T-cell (primary cell): ENCODE results near the gene FOXP1. TPM values are rescaled to one million over a fixed set of nuclear protein-coding genes. Genes with fewer than 3 reads are reported as not detected.

Experiments
- ATAC-seq, 4 experiments: fragments of 200-7000 bp in 3 of 4; fragments of 150-1000 bp in 1 of 4; cut with Tn5 transposase; replicated peaks in 1 of 4; 1 replicate in 3 of 4; 2 replicates in 1 of 4; pipeline ENCODE4 v1.10.0; 2021; ENCODE audit warnings: moderate library complexity in 3 of 4, mild to moderate bottlenecking in 2 of 4, moderate number of reproducible peaks in 1 of 4
- CTCF ChIA-PET, 2 donors: fragments of 300-600 bp; sonication (Branson Sonifier 250); formaldehyde crosslinking; loops; one replicate each; lab custom pipeline; 2022; ENCODE audit warnings: antibody characterized with exemption in 2 of 2; lab: Charles Lee
- POLR2A ChIA-PET, 2 donors: fragments of 300-600 bp; sonication (Branson Sonifier 250); formaldehyde crosslinking; loops; one replicate each; lab custom pipeline; 2022; ENCODE audit warnings: antibody characterized with exemption in 2 of 2; lab: Charles Lee
- DNase-seq, 35 experiments: peaks; one replicate each; pipeline versions ENCODE4 v3.0.0 to v3.0.0-alpha.2; 2013 to 2023
- H3K27ac ChIP-seq: one replicate; pipeline ENCODE4 v1.5.1; 2013; ENCODE audit warnings: low read length
- H3K27me3 ChIP-seq, 2 experiments: replicated peaks in 1 of 2; 1 replicate in 1 of 2; 2 replicates in 1 of 2; pipeline versions ENCODE4 v1.6.1 to v1.7.0; 2013; ENCODE audit warnings: low read length in 1 of 2, mixed read lengths in 1 of 2; ENCODE audit not compliant: control insufficient read depth in 2 of 2, insufficient read depth in 2 of 2; ENCODE audit errors: extremely low read depth in 1 of 2
- H3K36me3 ChIP-seq, 2 donors: 1 replicate in 1 of 2; 2 replicates in 1 of 2; pipeline versions ENCODE4 v1.6.1 to v1.7.0; 2013; ENCODE audit warnings: low read length in 1 of 2; ENCODE audit not compliant: control insufficient read depth in 2 of 2, insufficient read depth in 1 of 2; ENCODE audit errors: extremely low read depth in 1 of 2
- H3K4me1 ChIP-seq, 2 experiments: 1 replicate in 1 of 2; 2 replicates in 1 of 2; pipeline versions ENCODE4 v1.6.1 to v1.7.0; 2013; ENCODE audit warnings: low read length in 2 of 2, mixed read lengths in 1 of 2; ENCODE audit not compliant: insufficient read depth in 2 of 2, control insufficient read depth in 1 of 2; ENCODE audit errors: extremely low read depth in 1 of 2
- H3K4me3 ChIP-seq, 2 donors: 1 replicate in 1 of 2; 2 replicates in 1 of 2; pipeline versions ENCODE4 v1.5.1 to v1.7.0; 2013; ENCODE audit warnings: mild to moderate bottlenecking in 2 of 2, low read length in 1 of 2, moderate library complexity in 1 of 2; ENCODE audit not compliant: control insufficient read depth in 1 of 2; ENCODE audit errors: extremely low read depth in 1 of 2
- H3K9me3 ChIP-seq: 2 replicates; pipeline ENCODE4 v1.7.0; 2013
- H3K27ac Mint-ChIP-seq, 2 donors: one replicate each; pipeline ENCODE4 v1.8.0; 2020 to 2021; ENCODE audit warnings: mild to moderate bottlenecking in 2 of 2, mixed read lengths in 2 of 2
- H3K27me3 Mint-ChIP-seq, 2 donors: one replicate each; pipeline ENCODE4 v1.8.0; 2021 to 2022; ENCODE audit warnings: mixed read lengths in 2 of 2
- H3K36me3 Mint-ChIP-seq: one replicate; pipeline ENCODE4 v1.8.0; 2021; ENCODE audit warnings: mixed read lengths
- H3K4me1 Mint-ChIP-seq, 3 donors: one replicate each; pipeline ENCODE4 v1.8.0; 2020 to 2022; ENCODE audit warnings: mixed read lengths in 3 of 3, mild to moderate bottlenecking in 1 of 3
- H3K4me3 Mint-ChIP-seq, 3 donors: one replicate each; pipeline ENCODE4 v1.8.0; 2020 to 2022; ENCODE audit warnings: mild to moderate bottlenecking in 3 of 3, mixed read lengths in 3 of 3, moderate library complexity in 3 of 3
- H3K9me3 Mint-ChIP-seq, 3 donors: one replicate each; pipeline ENCODE4 v1.8.0; 2020 to 2022; ENCODE audit warnings: mixed read lengths in 3 of 3
- WGBS: methylation state at CpG from one replicate; pipeline ENCODE4 v1.1.5; 2013; ENCODE audit warnings: missing lambda C conversion rate; ENCODE audit not compliant: insufficient coverage; 5-methylcytosine and 5-hydroxymethylcytosine counted together
- total RNA-seq, 35 experiments: library from RNA in 6 of 35; stranded (reverse) in 6 of 35; fragments of 120-200 nt in 1 of 35; gene quantifications; one replicate each; pipeline versions ENCODE4 v1.2.1 to v1.2.4 and lab custom pipeline; 2013 to 2026

The FOXP1 gene
- total RNA-seq, 5 donors from 2014 or later (not counting 1 experiment from before 2014, with no cell fraction given) = 258 to 586 (median 290) TPM

GRCh38 chr3:71502066-71502625, 81.4 kb downstream of the FOXP1 start:
- Histone ChIP-seq H3K36me3 (no peaks in the 10 kb centered on the region), H3K27me3 (no peaks in the 10 kb centered on the region), H3K4me3 (no peak overlapping the region), H3K4me1 (peaks cover 11 to 25% of the 10 kb centered on the region in 2 experiments), H3K27ac (peak overlapping the region; percentile 34), H3K9me3 (no peaks in the 10 kb centered on the region)
- no peak for ATAC-seq
- Mint-ChIP-seq H3K36me3 (peaks cover 21% of the 10 kb centered on the region), H3K4me3 (no peak overlapping the region), H3K27ac (peak overlapping the region; percentile 83 to 90), H3K27me3 (no peaks in the 10 kb centered on the region), H3K4me1 (peaks cover 68 to 76% (median 75%) of the 10 kb centered on the region in 3 donors), H3K9me3 (peaks cover 0 to 5% (median 4%) of the 10 kb centered on the region in 3 donors)
- no peak for DNase-seq
- 100% methylated on average over 3 of the region's 5 CpGs for WGBS
- CTCF ChIA-PET = interaction anchor here in 1 of 2 donors (0.9 kb wide), 1 partner anchor 13 kb away, joined by 6 read pairs; no protein-coding TSS in a partner anchor
- POLR2A ChIA-PET = interaction anchor here (0.6 to 0.7 kb wide), 2 partner anchors 14 to 100 kb away, joined by 4 to 8 read pairs; no protein-coding TSS in a partner anchor

GRCh38 chr3:71500696-71501095, 82.8 kb downstream of the FOXP1 start:
- ChIA-PET POLR2A (no interaction called here), CTCF (no interaction called here)
- no peak for DNase-seq
- WGBS = 88% methylated on average over 3 of the region's 6 CpGs
- no peak overlapping the region for H3K27ac ChIP-seq
- Mint-ChIP-seq H3K27ac (peak overlapping the region; percentile 84 to 88), H3K4me1 (peaks cover 70 to 85% (median 84%) of the 10 kb centered on the region in 3 donors), H3K4me3 (no peak overlapping the region), H3K27me3 (no peaks in the 10 kb centered on the region), H3K9me3 (peaks cover 0 to 5% (median 4%) of the 10 kb centered on the region in 3 donors), H3K36me3 (peaks cover 19% of the 10 kb centered on the region)
- H3K36me3 ChIP-seq = no peaks in the 10 kb centered on the region
- ATAC-seq = no peak
- H3K4me1 ChIP-seq = peaks cover 25 to 35% of the 10 kb centered on the region in 2 experiments
- no peaks in the 10 kb centered on the region for H3K9me3 ChIP-seq
- no peak overlapping the region for H3K4me3 ChIP-seq
- H3K27me3 ChIP-seq = no peaks in the 10 kb centered on the region

- Mint-ChIP-seq H3K27ac (peak overlapping the region; percentile 81 to 98), H3K4me3 (peak overlapping the region in 1 of 3 donors; percentile 69), H3K9me3 (peaks cover 0 to 5% (median 4%) of the 10 kb centered on the region in 3 donors), H3K4me1 (peaks cover 81 to 91% (median 90%) of the 10 kb centered on the region in 3 donors), H3K36me3 (peaks cover 17% of the 10 kb centered on the region), H3K27me3 (no peaks in the 10 kb centered on the region)
- WGBS = 80% methylated on average over 1 of the region's 6 CpGs
- no peak for ATAC-seq
- Histone ChIP-seq H3K4me1 (peaks cover 31 to 46% of the 10 kb centered on the region in 2 experiments), H3K27ac (no peak overlapping the region), H3K27me3 (no peaks in the 10 kb centered on the region), H3K4me3 (no peak overlapping the region), H3K9me3 (no peaks in the 10 kb centered on the region), H3K36me3 (no peaks in the 10 kb centered on the region)
- DNase-seq = no peak
- POLR2A ChIA-PET = no interaction called here
- CTCF ChIA-PET = interaction anchor here in 1 of 2 donors (0.6 kb wide), 1 partner anchor 219 kb away, joined by 8 read pairs; no protein-coding TSS in a partner anchor
These were observed 84.2 kb downstream of the FOXP1 start for GRCh38 chr3:71499227-71499876.

GRCh38 chr3:71498543-71498942, 85.0 kb downstream of the FOXP1 start:
- Histone ChIP-seq H3K36me3 (no peaks in the 10 kb centered on the region), H3K27me3 (no peaks in the 10 kb centered on the region), H3K9me3 (no peaks in the 10 kb centered on the region), H3K27ac (no peak overlapping the region), H3K4me3 (no peak overlapping the region), H3K4me1 (peaks cover 35 to 52% of the 10 kb centered on the region in 2 experiments)
- Mint-ChIP-seq H3K4me1 (peaks cover 77 to 88% (median 86%) of the 10 kb centered on the region in 3 donors), H3K27me3 (no peaks in the 10 kb centered on the region), H3K4me3 (peak overlapping the region in 1 of 3 donors; percentile 69), H3K27ac (peak overlapping the region; percentile 81 to 98), H3K36me3 (peaks cover 13% of the 10 kb centered on the region), H3K9me3 (peaks cover 0 to 5% (median 4%) of the 10 kb centered on the region in 3 donors)
- ChIA-PET POLR2A (interaction anchor here in 1 of 2 donors (0.7 kb wide), 1 partner anchor 44 kb away, joined by 3 read pairs; no protein-coding TSS in a partner anchor), CTCF (interaction anchor here (0.6 to 1.5 kb wide), 3 partner anchors 43 to 218 kb away, joined by 4 to 8 read pairs (median 5); no protein-coding TSS in a partner anchor)
- 100% methylated on average over 2 of the region's 3 CpGs for WGBS
- ATAC-seq = no peak
- DNase-seq = no peak

- no peaks in the 10 kb centered on the region for H3K36me3 ChIP-seq
- no peaks in the 10 kb centered on the region for H3K9me3 ChIP-seq
- ATAC-seq = no peak
- Mint-ChIP-seq H3K4me3 (peak overlapping the region in 1 of 3 donors; percentile 69), H3K36me3 (peaks cover 12% of the 10 kb centered on the region), H3K27ac (peak overlapping the region; percentile 81 to 98), H3K4me1 (peaks cover 77 to 88% (median 86%) of the 10 kb centered on the region in 3 donors), H3K9me3 (peaks cover 0 to 5% (median 4%) of the 10 kb centered on the region in 3 donors), H3K27me3 (no peaks in the 10 kb centered on the region)
- CTCF ChIA-PET = interaction anchor here (1.2 to 1.5 kb wide), 3 partner anchors 42 to 101 kb away, joined by 3 to 5 read pairs (median 4); no protein-coding TSS in a partner anchor
- 88% methylated on average over 4 of the region's 5 CpGs for WGBS
- POLR2A ChIA-PET = interaction anchor here in 1 of 2 donors (0.6 to 0.7 kb wide), 2 partner anchors 44 to 162 kb away, joined by 3 to 10 read pairs; no protein-coding TSS in a partner anchor
- H3K4me1 ChIP-seq = peaks cover 36 to 52% of the 10 kb centered on the region in 2 experiments
- H3K27ac ChIP-seq = no peak overlapping the region
- H3K27me3 ChIP-seq = no peaks in the 10 kb centered on the region
- H3K4me3 ChIP-seq = no peak overlapping the region
- DNase-seq = no peak
These were observed 85.5 kb downstream of the FOXP1 start for GRCh38 chr3:71497971-71498444.
